Activated CD8-positive, alpha-beta memory T cell treated with anti-CD3 and anti-CD28 coated beads for 36 hours (primary cell): ENCODE results near the gene PHC2. TPM values are rescaled to one million over a fixed set of nuclear protein-coding genes. Genes with fewer than 3 reads are reported as not detected.
"Not testable (repeated sequence)": the region's sequence is repeated elsewhere in the genome, so short reads cannot be mapped to it uniquely, and the experiment has no call there.

Source experiments
- CTCF ChIA-PET: fragments of 350-600 bp; sonication (Branson Sonifier 250); formaldehyde crosslinking; loops from one replicate; lab custom pipeline; 2021; ENCODE audit warnings: antibody characterized with exemption; lab: Charles Lee
- POLR2A ChIA-PET: fragments of 350-600 bp; sonication (Branson Sonifier 250); formaldehyde crosslinking; loops from one replicate; lab custom pipeline; 2021; ENCODE audit warnings: antibody characterized with exemption; lab: Charles Lee
- total RNA-seq, 2 experiments: library from RNA; stranded (reverse); gene quantifications; one replicate each; pipeline ENCODE4 v1.2.3, GENCODE V29; 2021

Gene PHC2
- total RNA-seq, 2 experiments from 2014 or later, result 23.9 to 25.5 TPM

DNA sequence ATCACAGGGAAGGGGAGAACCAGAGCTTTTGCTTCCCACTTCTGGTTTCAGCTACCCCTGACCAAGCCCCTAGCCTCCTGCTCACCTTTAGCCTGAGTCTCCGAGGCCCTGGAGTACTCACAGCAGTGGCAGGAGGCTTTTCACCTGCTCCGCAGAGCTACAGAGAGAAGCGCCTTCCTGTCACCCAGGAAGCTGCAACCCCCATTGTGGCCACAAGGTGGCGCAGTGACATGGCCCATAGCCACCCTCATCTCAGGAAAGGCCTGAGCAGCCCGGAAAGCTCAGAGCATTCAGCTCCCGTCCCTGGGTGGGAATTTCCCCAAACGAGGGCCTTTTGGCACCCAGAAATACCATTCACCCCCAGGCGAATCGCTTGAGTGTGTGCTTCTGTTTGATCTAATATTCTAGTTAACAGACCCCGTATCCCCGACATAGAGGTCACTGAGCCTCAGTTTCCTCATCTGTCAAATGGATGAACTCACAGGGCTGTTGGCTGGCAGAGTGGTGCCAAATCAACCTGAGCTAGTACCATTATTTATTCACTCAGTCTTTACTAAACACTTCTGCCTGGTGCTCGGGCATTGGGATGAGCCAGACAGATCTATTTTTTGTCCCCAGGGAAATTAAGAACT lies 135.3 kb downstream of the PHC2 start:
- POLR2A ChIA-PET, result interaction anchor here (0.5 kb wide), 1 partner anchor 47 kb away, joined by 6 read pairs; no protein-coding TSS in a partner anchor
- CTCF ChIA-PET, result interaction anchor here (0.7 to 2.3 kb wide), 16 partner anchors 10 to 181 kb away, joined by 3 to 28 read pairs (median 5); partner anchors contain the start of genes A3GALT2 and TRIM62

DNA sequence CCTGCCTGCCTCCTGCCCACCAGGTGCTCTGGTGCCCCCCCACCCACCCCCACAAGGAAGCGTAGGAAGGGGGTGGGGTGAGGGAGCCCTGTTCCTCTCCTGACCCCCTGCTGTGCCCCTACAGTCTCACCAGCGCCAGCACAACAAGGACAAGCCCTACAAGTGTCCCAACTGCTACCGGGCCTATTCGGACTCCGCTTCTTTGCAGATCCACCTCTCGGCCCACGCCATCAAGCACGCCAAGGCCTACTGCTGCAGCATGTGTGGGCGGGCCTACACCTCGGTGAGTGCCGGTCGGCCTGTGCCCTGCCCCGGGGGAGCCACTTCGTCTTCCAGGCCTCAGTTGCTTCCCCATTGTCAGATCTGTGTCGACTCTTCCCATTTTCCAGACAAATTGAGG lies 135.9 kb downstream of the PHC2 start:
- ChIA-PET POLR2A (interaction anchor here (0.5 kb wide), 1 partner anchor 48 kb away, joined by 6 read pairs; no protein-coding TSS in a partner anchor), CTCF (interaction anchor here (1.0 to 2.3 kb wide), 13 partner anchors 10 to 176 kb away, joined by 3 to 28 read pairs (median 6); partner anchors contain the start of genes A3GALT2 and TRIM62)

DNA sequence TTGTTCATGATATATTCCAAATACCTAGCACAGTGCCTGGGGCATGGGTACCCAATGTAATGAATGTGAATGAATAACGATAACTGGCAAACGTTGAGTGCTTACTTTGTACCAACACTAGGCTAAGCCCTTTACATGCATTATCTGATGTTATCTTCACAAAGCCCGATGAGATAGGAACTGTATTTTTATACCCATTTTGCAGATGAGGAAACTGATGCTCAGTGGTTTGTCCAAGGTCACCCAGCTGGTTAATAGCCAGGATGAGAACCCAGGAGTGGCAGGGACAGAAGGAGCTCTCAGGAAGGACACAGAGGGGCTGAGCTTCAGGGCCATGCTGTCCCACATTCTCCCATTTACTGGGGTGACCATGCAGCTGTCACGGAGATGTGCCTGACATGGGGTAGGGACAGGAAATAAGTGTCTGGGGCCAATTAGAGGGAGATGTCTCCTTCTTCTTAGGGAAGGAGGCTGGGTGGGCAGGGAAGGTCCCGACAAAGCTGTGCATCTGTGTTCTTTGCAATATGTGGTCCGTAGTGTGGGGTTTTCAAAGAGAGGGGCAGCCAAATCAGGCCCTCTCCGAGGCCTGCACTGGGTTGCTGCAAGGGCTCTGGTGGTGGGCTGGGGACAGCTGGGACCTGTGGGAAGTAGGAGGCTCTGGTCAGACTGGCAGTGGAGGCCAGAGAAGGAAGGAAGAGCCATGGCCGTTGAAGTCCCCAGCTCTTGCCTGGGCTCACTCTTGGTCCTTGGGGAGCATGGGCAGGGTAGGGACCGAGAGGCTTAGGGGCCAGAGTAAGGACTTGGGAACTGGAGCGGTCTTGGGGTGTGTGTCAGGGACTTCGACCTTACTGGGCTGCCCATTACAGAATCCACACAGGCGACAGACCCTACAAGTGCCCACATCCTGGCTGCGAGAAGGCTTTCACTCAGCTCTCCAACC lies 136.6 kb downstream of the PHC2 start:
- CTCF ChIA-PET, result interaction anchor here (0.9 to 2.2 kb wide), 5 partner anchors 9 to 113 kb away, joined by 3 to 28 read pairs (median 6); partner anchors contain the start of gene TRIM62
- POLR2A ChIA-PET, result interaction anchor here (0.5 kb wide), 1 partner anchor 49 kb away, joined by 6 read pairs; no protein-coding TSS in a partner anchor

- POLR2A ChIA-PET, result no interaction called here
Measured at GRCh38 chr1:33292726-33293340, 138.1 kb downstream of the PHC2 start.

GRCh38 chr1:33290615-33291014 lies 140.3 kb downstream of the PHC2 start:
- POLR2A ChIA-PET, CTCF ChIA-PET: not testable (repeated sequence)

More at GRCh38 chr1:33292726-33293340, 138.1 kb downstream of the PHC2 start:
- CTCF ChIA-PET, result interaction anchor here (0.9 kb wide), 1 partner anchor 75 kb away, joined by 3 read pairs; no protein-coding TSS in a partner anchor

DNA sequence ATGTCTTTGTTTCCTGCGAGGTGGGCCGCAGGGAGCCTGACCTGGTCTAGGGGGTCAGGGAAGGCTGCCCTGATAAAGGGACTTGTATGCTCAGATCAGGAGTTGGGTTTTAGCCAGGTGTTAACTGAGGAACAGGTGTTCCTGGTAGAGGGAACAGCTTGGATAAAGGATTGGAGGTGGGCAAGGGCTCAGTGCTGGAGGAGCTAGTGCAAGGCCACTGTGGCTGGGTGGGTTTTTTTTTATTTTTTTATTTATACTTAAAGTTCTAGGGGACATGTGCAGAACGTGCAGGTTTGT lies 141.1 kb downstream of the PHC2 start:
- ChIA-PET POLR2A (no interaction called here), CTCF (interaction anchor here (1.5 kb wide), 1 partner anchor 13 kb away, joined by 4 read pairs; no protein-coding TSS in a partner anchor)

DNA sequence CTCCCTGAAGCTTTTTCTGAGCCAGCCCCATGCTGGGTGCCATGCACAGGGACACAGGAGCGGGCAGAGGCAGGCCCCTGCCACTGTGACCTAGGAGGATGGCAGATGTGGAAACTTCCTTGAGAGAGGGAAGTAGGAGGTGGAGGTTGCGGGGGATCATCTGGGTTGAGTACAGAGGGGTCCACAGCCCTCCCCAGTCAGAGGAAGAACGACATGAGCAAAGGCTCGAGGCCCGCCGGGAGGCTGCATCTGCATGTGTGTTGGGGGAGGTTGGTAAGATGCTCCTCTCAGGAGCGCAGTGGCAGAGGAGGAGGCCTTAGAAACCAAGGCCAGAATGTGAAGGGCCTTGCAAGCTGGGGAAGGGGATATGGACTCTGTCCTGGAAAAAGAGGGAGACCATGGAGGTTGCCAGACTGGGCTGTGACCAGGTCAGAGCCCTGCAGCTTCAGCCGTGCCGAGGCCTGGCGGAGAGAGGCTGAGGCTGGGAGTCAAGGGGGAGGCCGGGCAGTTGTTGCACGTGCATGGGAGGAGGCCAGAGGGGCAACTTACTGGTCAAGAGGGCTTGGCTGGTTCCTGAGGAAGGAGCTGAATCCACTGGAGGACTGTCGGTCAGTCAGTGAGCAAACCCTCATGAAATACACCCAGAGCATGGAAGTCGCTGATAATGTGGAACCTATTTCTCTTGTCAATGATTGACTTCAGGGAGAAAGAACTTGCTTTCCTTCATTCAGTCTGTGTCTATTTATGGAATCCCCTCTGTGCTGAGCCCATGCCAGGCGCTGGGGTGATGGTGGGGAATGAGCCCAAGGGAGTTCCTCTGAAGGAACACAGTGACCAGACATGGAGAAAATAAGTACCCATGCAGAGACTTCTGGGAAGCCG lies 141.7 kb downstream of the PHC2 start:
- ChIA-PET POLR2A (no interaction called here), CTCF (interaction anchor here (1.0 to 1.5 kb wide), 2 partner anchors 7 to 14 kb away, joined by 3 to 4 read pairs; no protein-coding TSS in a partner anchor)

DNA sequence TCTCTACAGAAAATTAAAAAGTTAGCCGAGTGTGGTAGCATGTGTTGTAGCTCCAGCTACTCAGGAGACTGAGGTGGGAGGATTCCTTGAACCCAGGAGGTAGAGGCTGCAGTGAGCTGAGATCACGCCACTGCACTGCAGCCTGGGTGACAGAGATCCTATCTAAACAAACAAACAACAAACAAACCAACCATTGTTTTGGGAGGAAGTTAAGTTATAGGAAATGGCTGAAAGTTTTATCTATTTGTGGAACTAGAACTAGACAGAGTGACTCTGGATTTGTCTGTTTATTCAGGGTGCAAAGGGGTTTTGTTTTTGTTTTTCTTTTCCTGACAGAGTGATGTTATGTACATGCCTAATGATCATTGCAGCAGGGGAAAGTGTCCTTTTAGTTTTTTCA lies 143.6 kb downstream of the PHC2 start:
- POLR2A ChIA-PET, result interaction anchor here (0.6 kb wide), 1 partner anchor 172 kb away, joined by 3 read pairs; no protein-coding TSS in a partner anchor
- CTCF ChIA-PET, result no interaction called here

- POLR2A ChIA-PET, result no interaction called here
- CTCF ChIA-PET, result no interaction called here
Measured at GRCh38 chr1:33286451-33287185, 144.3 kb downstream of the PHC2 start.

- ChIA-PET CTCF (no interaction called here), POLR2A (no interaction called here)
Measured at GRCh38 chr1:33284049-33284448, 146.8 kb downstream of the PHC2 start.

DNA sequence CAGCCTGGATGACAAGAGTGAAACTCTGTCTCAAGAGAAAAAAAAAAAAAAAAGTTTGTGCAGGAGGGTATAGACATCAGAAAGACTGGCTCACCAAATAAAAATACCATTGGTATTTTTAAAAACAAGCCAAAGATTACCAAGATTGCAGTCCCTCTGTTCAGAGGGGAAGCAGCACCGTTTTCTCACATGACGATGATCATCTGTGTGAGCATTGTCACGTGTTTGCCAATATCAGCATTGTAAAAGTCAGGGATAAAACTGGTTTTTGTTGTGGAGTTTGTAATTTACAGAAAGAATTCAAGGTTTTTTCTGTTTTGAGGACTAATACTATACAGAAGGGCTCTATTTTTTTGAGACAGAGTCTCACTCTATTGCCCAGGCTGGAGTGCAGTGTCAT lies 148.1 kb downstream of the PHC2 start:
- CTCF ChIA-PET, result interaction anchor here (0.7 kb wide), 1 partner anchor 125 kb away, joined by 3 read pairs; no protein-coding TSS in a partner anchor
- POLR2A ChIA-PET, result no interaction called here

DNA sequence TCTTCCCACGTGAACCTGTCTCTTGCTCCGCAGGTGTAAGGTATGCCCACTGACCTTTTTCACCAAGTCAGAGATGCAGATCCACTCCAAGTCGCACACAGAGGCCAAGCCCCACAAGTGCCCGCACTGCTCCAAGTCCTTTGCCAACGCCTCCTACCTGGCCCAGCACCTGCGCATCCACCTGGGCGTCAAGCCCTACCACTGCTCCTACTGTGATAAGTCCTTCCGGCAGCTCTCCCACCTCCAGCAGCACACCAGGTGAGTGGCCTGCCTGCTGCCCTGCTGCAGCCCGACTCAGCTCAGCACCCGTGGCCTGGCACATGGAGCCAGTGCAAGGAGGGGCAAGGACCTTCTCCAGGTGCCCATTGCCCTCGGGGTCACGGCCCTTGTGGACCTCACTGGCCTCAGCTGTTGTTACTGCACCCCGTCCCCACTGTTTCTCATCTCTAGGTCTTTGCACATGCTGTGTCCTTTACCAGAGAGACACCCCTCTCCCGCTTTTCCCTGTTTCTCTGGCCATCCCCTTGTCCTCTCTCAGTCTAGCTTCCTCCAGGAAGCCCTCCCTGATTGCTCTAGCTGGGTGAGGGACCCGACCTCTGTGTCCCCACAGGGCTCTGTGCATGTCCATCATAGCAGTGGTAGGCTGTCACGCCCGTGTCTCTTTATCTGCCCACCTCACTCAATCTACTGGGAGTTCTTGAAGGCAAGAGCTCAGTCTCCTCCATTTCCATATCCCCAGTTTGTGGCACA lies 149.2 kb downstream of the PHC2 start:
- POLR2A ChIA-PET, result interaction anchor here (0.5 kb wide), 1 partner anchor 79 kb away, joined by 4 read pairs; no protein-coding TSS in a partner anchor
- CTCF ChIA-PET, result interaction anchor here (0.7 kb wide), 1 partner anchor 126 kb away, joined by 3 read pairs; no protein-coding TSS in a partner anchor

- POLR2A ChIA-PET, result no interaction called here
- CTCF ChIA-PET, result no interaction called here
Measured at GRCh38 chr1:33280091-33280661, 150.7 kb downstream of the PHC2 start.

GRCh38 chr1:33277488-33278084 lies 153.3 kb downstream of the PHC2 start:
- ChIA-PET POLR2A (interaction anchor here (0.6 kb wide), 1 partner anchor 99 kb away, joined by 3 read pairs; no protein-coding TSS in a partner anchor), CTCF (no interaction called here)

- ChIA-PET POLR2A (interaction anchor here (0.6 kb wide), 1 partner anchor 98 kb away, joined by 3 read pairs; no protein-coding TSS in a partner anchor), CTCF (no interaction called here)
Measured at GRCh38 chr1:33276573-33277298, 154.2 kb downstream of the PHC2 start.
